Inferior parietal cortex (tissue), 1 donor: ENCODE results near the gene GPC5.

ENCODE experiments used
- DNase-seq: peaks from one replicate; pipeline ENCODE4 v3.0.0-alpha.2; 2016; ENCODE audit errors: extremely low spot score

The GPC5 gene

DNA sequence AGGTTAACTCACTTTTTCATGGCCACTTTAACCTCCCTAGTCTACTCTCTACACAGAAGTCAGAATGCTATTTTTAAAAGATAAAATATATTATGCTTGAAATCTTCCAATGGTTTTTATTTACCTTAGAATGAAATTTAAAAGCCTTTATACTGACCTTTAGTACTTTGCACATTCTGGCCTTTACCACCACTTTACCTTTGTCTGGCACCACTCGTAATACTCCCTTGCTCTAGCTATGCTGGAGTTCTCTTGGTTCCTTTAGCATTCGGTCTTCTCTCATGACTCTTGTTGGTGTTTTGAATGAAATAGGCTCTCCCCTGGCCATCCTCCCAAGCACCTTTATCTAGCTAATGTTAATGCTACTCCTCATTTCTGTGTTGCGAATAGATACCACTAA, 310.8 kb downstream of the GPC5 start:
- no peak for DNase-seq

DNA sequence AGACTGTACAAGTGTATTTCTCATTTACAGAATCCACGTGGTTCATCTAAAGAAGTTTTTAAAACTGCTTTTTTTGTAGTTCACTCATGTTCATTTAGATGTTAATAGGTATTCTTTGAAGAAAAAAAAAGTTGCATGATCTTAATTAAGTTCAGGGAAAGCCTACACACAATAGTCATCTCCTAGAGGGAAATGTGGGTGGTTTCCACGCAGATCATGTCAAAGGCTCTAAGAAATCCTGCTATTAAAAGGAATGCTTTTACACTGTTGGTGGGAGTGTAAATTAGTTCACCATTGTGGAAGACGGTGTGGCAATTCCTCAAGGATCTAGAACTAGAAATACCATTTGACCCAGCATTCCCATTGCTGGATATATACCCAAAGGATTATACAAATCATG, 312.3 kb downstream of the GPC5 start:
- no peak for DNase-seq

DNA sequence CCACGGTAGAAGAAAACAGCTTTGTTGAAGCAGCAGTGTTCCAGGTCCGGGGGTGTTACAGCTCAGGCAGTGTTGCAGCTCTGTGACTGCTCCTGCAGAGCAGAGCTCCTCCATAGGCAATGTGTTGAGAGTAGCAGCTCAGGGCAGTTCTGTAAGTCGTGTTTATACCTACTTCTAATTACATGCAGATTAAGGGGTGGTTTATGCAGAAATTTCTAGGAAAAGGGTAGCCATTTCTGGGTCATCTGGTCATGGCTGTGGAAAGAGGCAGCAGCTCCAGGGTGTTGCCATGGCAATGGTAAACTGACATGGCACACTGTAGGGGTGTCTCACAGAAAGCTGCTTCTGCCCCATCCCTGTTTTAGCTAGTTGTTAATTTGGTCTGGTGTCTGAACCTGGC, 316.4 kb downstream of the GPC5 start:
- no peak for DNase-seq

DNA sequence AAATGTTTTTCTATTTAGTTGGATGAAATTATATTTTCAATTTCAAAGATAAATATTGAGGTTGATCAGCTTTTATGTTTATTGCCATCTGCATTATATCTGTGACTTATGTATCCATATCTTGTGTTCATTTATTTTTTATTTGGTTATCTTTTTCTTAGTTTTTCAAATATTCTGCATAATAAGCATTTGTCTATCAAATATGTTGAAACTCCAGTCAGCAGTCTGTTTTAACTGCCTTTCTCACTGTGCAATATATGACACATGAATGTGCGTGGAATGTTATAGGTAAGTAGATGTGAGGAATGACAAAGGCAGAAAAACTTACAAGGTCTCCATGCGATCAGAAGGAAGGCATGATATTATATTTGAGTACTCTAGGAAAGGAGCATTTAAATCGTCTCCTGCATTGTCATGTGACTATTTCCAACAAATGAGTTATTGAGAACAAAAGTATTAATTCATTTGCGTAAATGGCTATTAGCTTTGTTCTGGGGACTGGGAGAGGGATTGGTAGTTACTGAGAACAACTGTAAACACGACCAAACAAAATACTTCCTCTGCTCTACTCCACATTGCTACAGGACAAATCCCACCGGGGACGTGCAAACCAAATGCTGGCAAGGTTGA, 318.1 kb downstream of the GPC5 start:
- DNase-seq, result no peak

DNA sequence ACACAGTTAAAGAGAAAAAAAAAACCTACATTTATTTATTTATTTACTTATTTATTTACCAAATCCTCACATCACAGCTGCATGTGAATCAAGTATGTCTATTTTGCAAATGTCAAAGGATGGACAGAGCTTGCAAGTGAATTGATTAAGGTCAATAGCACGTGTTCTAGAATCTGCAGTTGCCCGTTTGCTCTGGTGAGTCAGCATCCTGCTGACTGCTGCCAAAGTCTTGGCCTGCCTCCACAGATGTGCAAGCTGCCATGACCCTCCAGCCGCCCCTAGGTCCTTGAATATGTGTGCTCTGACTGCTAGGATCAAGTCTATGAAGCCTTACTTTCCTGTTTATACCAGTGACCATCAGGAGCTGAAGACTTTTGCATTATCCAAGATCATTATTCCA, 320.6 kb downstream of the GPC5 start:
- no peak for DNase-seq

DNA sequence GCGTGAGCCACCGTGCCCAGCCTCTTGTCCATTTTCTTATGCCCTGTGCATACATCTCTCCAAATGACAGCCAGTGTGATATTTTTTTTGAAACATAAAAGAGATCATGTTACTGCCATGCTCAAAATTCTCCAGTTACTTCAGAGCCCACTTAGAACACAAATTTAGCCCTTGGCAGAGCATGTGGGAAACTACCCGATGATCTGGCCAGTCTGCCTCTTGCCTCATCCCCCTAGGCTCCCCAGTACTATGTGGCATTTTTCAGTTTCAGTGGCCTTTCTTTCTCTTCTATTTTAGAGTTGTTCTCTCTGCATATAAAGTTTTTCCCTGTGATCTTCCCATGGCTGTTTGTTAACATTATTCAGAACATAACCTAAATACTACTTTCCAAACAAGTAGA, 323.0 kb downstream of the GPC5 start:
- no peak for DNase-seq

GRCh38 chr13:91722267-91722884, 324.0 kb downstream of the GPC5 start:
- peak; percentile 75 for DNase-seq

DNA sequence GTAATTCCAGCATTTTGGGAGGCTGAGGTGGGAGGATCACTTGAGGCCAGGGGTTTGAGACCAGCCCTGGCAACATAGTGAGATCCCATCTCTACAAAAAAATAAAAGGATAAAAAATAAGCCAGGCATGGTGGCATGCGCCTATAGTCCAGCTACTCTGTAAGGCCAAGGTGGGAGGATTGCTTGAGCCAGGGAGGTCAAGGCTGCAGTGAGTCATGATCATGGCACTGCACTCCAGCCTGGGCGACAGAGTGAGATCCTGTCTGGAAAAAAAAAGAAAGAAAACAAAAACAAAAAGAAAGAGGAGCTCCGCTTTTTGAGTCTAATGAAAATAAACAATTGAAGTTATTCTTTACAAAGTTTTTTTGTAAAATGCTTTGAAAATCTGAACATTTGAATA, 326.2 kb downstream of the GPC5 start:
- DNase-seq, result no peak

DNA sequence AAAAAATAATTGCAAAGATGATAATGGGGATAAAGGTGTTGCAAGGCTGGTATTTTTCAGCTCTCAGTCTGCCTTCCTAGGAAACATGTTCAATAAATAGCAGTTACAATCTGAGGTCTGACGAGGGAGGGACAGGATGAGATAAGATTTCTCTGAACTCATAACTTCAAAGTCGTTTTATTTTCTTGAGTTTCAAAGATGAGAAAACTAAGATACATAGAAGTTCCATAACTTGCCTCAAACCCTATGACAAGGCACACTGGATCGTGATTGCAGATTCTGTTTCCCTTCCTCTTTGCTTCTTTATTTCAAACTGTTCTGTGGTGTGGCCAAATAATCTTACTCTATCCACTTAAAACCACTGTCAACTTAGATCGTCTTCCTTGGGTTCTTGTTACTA, 327.2 kb downstream of the GPC5 start:
- no peak for DNase-seq

DNA sequence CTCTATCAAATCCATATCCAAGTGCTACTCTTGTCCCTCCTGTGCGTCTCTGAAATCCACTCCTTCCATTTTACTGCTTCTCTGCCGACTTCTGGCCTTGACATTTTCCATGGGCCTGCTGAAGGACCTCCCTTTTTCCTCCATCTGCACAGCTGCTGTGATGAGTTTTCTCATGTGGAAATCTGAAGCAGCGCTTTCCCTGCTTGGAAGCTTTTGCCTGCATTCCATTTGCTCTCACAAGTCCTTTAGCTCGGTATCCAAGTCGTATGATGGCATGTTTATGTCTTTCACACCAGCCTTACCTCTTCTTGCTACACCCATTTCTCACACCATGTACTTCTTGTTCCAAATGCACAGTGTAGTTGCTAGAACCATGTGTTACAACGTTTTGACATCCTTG, 328.2 kb downstream of the GPC5 start:
- no peak for DNase-seq

DNA sequence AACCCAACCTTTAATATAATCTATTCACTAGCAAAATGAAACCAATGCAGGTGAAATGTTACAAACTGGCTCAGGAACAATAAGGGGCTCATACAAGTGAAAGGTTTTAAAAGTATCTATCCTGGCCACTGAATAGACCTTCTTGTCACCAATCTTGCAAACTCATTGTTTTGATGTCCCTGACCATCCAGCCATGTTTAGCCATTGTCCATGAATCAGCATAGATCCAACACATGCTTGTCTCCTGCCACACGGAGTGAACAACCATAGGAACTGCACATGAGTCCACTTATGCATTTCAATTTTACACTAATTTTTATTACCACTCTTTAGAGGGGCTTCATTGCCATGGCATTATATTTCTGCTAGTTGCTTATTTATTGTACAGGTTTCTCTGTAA, 331.4 kb downstream of the GPC5 start:
- no peak for DNase-seq

DNA sequence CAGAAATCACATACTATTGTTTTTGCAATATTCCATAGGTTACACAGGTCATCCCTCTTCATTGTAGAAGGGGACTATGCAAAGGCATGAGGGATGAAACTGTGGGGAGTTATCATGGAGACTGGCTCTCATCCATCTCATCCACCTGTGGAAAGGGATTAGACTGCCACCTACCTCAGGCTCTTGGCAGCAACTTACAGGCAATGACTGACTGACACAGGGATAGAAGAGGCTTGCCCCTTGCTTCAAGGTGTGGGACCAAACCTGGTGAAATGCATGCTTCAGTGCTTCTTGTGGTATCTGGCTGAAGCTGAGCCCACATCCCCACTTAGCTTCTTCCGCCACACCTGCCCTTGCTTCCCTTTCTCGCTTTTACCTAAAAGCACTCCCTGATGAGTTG, 341.3 kb downstream of the GPC5 start:
- DNase-seq, result no peak

DNA sequence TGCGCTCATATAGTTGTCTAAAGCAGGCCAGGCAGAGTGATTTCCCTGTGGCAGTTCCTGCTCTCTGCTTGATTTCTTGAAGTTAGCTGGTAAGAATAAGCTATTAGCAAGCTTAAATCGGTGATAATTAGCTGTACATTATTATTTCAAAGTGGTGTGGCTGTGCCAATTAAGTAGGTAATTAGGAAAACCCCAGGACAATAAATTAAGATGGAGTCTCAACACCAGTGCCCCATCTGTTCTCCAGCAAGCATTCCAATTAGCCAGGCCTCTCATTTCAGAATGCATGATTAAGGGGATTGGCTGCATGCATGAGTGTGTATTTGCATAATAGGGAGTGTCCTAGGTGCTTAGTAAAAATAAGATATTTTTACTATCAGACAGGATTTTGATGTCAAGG, 342.3 kb downstream of the GPC5 start:
- DNase-seq, result no peak

DNA sequence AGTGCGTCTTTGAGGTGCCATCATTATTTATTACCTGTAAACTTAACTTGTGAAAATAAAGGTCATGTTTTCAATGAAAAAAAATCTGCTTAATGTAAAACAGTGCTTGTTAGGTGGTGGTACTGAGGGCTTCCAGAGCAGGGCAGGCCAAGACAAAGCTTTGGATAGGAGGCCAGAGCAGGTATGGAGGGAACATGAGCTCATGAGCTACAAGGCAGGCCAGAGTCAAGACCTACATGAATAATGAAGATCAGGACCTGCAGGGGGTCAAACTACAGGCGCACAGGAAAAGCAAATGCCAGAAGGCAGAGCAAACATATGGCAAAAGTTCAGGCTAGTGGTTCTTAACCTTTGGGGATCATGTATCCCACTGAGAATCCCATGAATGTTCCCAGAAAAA, 343.5 kb downstream of the GPC5 start:
- DNase-seq, result no peak

GRCh38 chr13:91744284-91744683, 345.9 kb downstream of the GPC5 start:
- no peak for DNase-seq

GRCh38 chr13:91745967-91746366, 347.5 kb downstream of the GPC5 start:
- DNase-seq, result no peak

GRCh38 chr13:91747186-91747585, 348.8 kb downstream of the GPC5 start:
- no peak for DNase-seq

DNA sequence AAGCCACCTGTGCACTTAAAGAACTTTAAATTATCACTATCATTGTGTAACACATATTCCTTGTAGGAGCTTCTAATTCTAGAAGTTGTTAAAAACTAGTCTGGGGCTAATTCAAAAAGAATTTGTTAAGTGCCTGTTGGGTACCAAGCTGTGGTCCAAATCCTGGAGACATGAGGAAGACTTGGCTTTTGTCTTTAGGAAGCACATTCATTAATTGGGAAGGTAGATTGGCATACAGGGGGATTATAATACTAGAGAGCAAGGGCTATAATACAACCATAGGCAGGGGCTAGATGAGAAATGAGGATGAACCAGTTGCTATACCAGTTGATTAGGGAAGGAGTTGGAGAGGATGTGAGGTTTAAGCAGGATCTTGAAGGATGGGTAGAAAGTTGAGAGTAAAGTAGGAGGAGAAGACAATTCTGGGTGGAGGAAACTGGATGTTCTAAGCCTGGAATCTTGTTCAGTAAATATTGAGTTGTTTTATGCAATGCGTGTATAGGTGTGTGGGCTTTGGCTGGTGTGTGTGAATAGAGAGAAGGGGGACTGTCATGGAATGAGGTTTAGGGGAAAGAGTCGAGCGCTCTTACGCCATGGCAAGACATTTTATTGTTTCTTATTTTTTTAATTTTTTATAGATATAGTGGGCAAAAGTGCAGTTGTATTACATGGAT, 350.1 kb downstream of the GPC5 start:
- no peak for DNase-seq

DNA sequence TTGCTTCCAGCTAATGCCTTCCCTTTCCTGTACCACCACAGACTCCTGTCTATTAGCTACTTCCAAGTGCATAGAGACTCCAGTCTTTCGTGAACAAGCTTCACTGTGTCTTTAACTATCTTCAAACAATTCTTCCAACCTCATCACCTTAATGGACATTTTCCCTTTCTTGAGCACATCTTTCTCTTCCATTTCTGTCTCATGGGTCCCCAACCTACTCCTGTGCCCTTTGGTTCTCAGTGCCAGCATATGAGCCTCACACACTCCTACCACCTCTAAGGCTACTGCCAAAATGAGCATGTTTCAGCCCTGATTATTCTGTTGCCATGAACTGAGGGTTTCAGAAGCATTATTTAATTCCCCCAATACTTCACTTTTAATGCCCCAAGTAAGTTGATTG, 360.3 kb downstream of the GPC5 start:
- no peak for DNase-seq

- DNase-seq, result no peak
Observed at GRCh38 chr13:91762957-91763356, 364.5 kb downstream of the GPC5 start.

- DNase-seq, result no peak
Observed at GRCh38 chr13:91764527-91764926, 366.1 kb downstream of the GPC5 start.

DNA sequence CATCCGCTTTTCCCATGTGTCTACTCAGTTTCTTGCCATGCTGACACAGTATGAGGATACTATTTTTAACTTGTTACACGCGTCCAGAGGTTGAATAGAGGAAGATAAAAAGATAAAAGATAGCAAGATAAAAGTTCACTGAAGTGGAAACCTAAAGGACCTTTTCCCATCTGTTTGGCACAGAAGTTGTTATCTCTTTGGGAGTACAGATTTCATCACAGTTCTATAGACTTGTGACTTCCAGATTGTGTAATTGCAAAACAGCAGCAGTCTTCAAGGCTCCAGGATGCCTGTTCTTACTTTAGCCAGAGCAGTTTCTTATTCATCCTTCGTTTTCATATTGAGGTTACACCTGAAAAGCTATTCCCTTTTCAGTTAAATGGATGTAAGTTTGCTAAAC, 369.2 kb downstream of the GPC5 start:
- DNase-seq, result no peak

DNA sequence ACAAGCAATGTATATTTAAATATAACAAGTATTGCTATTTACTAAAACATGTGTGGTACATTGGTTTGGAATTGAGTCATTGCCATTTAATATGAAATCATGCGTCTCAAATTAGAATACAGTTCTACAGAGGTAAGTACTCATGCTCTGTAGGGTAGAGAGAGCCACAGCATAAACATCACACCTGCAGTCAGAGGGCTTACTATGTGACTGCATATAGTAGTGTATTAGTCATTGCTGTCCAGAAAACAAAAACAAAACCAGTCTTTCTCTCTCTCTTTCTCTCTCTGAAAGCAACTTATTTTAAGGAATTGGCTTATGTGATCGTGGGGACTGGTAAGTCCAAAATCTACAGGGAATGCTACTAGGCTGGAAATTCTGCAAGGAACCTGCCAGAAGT, 370.3 kb downstream of the GPC5 start:
- no peak for DNase-seq

GRCh38 chr13:91771229-91771628, 372.8 kb downstream of the GPC5 start:
- DNase-seq, result no peak
